ELR (cell line): ENCODE measurements around the gene UBA6.
"Not testable (repeated sequence)": the region's sequence is repeated elsewhere in the genome, so short reads cannot be mapped to it uniquely, and the experiment has no call there.

Experiments
- DNase-seq: peaks from one replicate; pipeline ENCODE4 v3.0.0-alpha.2; 2015; ENCODE audit warnings: low read depth

Gene UBA6

DNA sequence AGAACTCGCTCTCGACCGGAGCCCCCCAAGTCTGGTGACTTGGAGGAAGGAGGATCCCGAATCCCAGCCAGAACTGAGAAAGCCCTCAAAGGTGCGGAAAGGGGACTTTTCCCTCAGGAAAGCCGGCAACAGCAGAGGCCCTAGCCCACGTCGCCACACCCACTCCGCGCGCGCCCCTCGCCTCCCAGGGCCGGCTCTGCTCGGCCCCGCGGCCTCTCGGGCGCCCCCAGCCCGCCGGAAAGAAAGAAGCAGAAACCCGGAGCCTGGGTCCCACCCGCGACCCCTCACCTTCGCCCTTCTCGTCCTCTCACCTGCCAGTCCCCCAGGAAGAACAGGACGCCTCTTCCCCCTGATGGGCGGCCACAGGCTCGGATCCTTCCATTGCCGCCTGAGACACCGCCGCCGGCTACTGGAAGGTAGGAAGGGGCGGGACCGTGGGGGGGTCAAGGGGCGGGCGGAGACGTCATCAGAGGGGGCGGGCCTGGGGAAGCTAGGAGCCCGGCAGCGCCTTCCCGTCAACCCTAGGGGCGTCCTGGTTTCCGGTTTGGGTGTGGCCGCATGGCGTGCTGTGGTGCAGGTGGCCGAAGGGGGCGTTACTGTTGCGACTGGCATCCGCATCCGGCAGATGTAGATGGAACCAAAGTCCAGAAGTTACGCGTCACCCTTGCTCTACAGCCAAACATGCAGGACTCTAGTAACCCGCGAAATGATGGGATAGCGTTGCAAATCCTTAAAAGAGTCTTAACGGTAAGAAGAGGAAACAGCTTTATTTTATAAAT is at the start of gene UBA6:
Gene UBA6, minus strand, starts transcription at position 418 of the 779 bp plus-strand sequence. Its CDS starts 36 bp downstream, at position 382.
- peak; percentile 98 for DNase-seq

- peak; percentile 51 for DNase-seq
These were observed 49.7 kb upstream of the UBA6 start for GRCh38 chr4:67750691-67751090.

- DNase-seq = no peak
These were observed 48.3 kb upstream of the UBA6 start for GRCh38 chr4:67749286-67749685.

GRCh38 chr4:67746797-67747495 is 46.0 kb upstream of the UBA6 start:
- DNase-seq = peak; percentile 64

- peak; percentile 67 for DNase-seq
These were observed 43.8 kb upstream of the UBA6 start for GRCh38 chr4:67744561-67745283.

DNA sequence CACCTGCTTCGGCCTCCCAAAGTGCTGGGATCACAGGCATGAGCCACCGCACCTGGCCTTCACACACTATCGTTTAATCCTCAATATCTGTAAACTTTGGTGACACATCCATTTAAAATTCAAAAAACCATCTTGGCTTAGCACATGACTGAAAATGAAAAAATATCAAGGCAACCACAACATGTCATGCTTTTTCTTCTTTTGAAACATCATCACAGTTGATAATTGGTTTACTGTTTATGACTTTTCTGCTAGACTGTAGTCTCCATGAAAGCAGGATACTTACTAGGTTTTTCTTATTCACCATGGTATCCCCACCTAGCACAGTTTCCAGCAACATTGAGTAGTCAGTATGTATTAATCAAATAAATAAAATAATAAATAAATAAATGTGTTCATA is 42.2 kb upstream of the UBA6 start:
- DNase-seq = no peak

GRCh38 chr4:67736262-67736661 is 35.3 kb upstream of the UBA6 start:
- no peak for DNase-seq

DNA sequence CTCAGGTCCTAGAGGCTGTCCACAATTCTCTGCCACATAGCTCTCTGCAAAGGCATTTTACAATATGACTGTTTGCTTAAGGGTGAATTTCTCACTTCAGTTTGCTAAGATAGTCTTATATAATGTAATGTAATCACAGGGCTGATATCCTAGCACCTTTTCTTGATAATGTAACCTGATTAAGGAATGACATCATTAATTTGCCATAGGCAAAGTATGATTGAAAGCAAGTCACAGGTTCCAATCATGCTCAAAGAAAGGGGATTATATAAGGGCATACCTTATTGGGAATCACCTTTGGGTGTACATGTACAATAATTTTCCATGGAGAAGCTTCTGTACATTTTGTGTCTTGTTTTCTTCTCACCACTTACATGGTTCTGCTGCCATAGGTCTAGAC is 34.4 kb upstream of the UBA6 start:
- DNase-seq = no peak

- DNase-seq = not testable (repeated sequence)
These were observed 29.6 kb upstream of the UBA6 start for GRCh38 chr4:67730511-67730910.

DNA sequence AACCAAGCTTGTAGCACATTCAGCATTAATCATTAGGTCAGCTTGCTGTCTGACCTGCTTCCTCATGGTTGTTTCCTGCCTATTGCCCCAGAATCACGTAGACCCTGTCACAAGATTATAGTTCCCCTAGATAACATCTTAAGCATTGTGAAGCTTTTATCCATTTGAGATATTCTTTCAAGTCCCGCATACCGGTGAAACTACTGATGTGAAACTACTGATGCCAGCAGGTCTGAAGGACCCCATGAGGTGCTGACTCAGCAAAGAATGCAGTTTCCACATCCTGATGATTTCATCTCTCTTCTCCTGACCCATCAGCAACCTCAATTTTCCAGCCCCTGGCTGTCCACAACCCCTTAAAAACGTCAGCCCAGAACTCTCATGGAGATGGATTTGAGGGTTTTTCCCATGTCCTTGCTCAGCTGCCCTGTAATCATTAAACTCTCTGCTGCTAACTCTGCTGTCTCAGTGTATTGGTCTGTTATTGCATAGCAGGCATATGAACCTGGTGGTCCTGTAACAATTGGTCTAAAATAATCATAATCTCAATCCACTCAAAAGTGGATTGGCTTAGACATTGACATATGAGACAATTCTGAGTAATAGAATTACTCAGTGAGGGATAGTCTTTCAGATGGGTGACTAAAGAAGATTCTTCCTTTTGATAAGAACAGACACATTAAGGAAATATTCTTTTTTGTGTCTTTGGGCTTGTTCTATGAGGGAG is 26.3 kb upstream of the UBA6 start:
- DNase-seq = peak; percentile 78

- peak; percentile 81 for DNase-seq
These were observed 25.0 kb upstream of the UBA6 start for GRCh38 chr4:67725981-67726380.

- DNase-seq = no peak
These were observed 24.2 kb upstream of the UBA6 start for GRCh38 chr4:67725132-67725531.

DNA sequence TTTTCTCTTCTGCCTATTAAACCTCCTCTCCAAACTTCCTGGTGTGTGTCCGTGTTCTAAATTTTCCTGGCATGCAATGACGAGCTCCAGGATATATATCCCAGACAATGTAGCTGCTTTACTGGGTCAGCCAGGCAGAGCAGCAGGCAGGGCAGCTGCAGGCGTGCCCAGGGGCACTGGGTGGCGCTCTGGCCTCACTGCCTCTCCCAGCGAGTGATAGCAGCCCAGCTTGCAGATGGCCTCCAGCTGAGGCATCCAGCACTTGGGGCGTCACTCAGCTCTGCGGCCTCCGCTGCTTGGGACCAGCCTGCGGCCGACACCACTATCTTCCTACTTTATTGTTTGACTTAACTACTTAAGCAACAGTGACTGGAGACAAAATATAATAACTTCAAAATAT is 23.0 kb upstream of the UBA6 start:
- DNase-seq = no peak

DNA sequence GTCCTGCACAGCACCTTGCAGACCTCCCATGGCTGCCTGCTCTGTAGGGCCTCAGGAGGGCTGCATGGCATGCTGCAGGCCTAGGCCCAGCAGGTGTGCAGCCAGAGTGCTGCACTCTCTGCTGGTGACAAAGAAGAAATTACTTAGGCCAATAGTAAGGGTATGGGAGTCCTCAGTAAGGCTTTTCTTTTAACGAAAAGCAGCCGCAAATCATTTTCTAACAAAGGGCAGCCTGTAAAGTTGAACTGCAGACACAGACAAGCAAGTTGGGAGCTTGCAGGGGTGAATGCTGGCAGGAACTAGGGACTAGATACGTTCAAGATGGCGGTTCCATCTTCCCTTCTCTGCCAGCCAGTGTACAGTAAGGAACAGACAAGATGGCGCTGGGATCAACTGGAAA is 22.4 kb upstream of the UBA6 start:
- DNase-seq = no peak

DNA sequence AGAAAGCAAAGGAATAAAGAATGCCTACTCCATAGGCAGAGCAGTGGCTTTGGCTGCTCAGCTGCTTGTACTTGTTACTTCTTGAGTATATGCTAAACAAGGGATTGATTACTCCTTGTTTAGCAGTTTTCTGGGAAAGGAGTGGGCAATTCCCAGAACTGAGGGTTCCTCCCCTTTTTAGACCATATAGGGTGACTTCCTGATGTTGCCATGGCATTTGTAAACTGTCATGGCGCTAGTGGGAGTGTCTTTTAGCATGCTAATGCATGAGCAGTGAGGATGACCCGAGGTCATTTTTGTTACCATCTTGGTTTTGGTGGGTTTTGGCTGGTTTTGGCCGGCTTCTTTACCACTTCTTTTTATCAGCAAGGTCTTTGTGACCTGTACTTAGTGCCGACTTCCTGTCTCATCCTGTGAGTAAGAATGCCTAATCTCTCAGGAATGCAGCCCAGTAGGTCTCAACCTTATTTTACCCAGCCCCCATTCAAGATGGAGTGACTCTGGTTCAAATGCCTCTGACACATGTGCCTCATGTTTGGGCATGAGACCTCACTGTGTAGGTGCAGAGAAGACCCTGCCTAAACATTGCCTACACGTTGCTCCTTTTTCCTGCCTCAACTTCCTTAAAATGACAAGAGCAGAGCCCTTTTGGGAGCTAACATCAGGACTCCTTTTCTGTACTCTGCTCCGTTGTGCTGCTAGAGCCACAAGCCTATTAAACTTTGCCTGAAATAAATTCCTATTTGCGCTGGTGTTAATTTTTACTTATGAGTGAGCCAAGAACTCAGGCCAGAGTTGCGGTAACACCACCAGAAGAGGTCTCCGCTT is 21.0 kb upstream of the UBA6 start:
- peak; percentile 82 for DNase-seq

DNA sequence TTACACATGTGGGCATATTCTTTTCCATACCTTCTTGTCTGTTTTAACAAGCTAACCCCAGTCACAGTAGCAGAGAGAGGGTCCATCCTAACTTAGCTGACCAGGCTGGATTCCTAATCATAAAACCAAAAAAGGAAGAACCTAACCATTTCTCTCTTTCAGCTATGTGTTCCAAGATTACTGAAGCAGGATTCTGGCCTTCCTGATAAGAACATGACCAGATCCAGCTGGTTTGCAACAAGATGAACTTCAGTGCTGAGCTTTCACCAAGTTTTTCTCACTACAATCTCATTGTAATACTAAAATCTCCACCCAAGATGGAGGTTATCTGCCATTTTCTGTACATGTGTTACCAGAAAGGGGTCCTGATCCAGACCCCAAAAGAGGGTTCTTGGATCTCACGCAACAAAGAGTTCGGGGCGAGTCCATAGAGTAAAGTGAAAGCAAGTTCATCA is 20.4 kb upstream of the UBA6 start:
- no peak for DNase-seq

DNA sequence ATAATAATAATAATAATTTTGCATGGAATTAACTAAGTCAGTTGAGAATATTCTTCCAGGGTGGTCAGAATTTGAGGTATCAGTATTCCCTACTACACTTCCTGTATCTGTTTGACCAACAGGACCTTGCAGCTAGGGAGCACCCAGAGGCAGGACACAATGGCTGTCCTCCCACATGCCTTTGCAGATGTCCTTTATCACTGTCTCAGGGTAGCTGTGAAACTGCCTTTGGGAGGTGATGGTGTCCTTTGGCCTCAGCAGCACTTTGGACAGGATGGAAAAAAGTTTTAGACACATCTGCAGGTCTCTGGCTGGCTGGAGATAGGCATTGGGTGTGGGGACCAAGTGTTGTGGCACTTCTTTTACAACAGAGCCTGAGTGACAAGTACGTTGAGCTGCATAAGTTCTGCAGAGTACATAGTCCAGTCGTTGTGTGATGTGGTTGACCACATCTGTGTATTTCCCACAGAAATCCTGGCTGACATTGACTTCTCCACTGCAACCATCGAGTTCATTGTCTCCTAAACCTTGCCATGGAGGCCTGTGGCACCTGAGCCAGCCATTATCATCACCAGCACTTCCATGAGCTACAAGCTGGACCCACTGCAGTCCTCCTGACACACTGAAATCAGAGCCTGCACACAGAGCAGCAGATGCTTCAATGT is 19.1 kb upstream of the UBA6 start:
- DNase-seq = no peak

GRCh38 chr4:67718848-67719247 is 17.9 kb upstream of the UBA6 start:
- DNase-seq = no peak

DNA sequence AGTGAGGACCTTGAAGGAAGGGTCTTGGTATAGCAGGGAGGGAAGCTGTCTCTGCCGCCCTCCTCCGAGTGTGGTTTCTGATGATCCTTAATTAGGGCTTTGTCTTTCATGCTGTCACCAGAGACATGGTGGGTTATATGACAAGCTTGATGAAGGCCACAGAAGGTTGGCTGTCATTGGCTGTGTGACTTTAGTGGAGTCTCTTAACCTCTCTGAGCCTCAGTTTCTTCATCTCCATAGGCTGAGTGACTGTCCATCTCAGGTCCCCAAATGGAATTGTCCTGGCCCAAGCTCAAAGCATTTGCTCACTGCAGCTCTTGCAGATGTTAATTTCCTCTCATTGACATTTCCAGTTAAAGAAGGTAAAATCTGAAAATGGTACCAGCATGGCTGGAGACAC is 16.6 kb upstream of the UBA6 start:
- DNase-seq = no peak

DNA sequence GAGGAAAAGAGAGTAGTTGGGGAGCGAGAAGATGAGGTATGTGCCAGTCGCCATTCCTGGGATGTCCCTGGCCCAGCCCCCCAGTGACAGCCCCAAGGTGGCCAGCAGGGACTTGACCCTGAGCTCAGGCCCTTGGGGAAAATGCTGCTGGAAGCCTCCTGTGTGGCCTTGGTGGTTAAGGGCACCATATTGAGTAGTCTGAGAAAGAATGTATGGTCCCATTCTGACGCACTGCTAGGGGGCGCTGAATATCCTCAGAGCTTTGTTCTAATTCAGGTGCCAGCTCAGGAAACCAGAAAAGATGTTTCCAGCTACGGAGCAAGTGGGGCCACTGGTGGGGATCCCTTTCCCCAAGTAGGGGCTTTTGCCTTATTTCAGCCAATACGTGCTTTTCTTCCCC is 14.0 kb upstream of the UBA6 start:
- no peak for DNase-seq

GRCh38 chr4:67714248-67714583 is 13.3 kb upstream of the UBA6 start:
- no peak for DNase-seq
